Right renal cortex interstitium (tissue), 3 donors: ENCODE data around the gene CCDC88C. TPM values are rescaled to one million over a fixed set of nuclear protein-coding genes. Genes with fewer than 3 reads are reported as not detected.

Source experiments
- DNase-seq, 3 donors: peaks; one replicate each; pipeline ENCODE4 v3.0.0-alpha.2; 2013; ENCODE audit warnings: low read depth in 3 of 3, low spot score in 2 of 3
- polyA plus RNA-seq, 3 donors: library from polyadenylated mRNA; unstranded; fragments of 120-200 nt; gene quantifications; one replicate each; pipeline ENCODE4 v1.2.1, GENCODE V29; 2013; ENCODE audit not compliant: insufficient read length in 3 of 3

The CCDC88C gene
- polyA plus RNA-seq, 3 donors = 28.7 to 35.2 (median 31.2) TPM

DNA sequence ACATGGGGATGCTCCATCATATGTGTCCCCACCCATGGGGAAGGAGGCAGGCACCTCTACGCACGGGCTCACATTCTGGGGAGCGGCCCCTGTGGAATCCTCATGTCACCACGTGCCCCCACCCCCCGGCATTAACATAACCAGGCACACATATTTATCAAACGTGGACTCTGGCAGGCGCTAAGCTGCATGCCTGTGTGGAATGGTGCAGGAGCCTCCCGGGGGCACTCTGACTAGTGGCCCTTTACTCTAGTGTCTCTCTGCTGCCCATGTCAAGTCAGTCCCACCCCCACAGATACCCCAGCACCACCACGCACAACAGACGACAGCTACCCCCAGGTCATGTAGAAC is 66.1 kb downstream of the CCDC88C start:
- no peak for DNase-seq

- no peak for DNase-seq
These were observed 66.7 kb downstream of the CCDC88C start for GRCh38 chr14:91350813-91351511.

- DNase-seq = no peak
These were observed 67.2 kb downstream of the CCDC88C start for GRCh38 chr14:91350483-91350812.

- DNase-seq = no peak
These were observed 68.0 kb downstream of the CCDC88C start for GRCh38 chr14:91349481-91350074.

DNA sequence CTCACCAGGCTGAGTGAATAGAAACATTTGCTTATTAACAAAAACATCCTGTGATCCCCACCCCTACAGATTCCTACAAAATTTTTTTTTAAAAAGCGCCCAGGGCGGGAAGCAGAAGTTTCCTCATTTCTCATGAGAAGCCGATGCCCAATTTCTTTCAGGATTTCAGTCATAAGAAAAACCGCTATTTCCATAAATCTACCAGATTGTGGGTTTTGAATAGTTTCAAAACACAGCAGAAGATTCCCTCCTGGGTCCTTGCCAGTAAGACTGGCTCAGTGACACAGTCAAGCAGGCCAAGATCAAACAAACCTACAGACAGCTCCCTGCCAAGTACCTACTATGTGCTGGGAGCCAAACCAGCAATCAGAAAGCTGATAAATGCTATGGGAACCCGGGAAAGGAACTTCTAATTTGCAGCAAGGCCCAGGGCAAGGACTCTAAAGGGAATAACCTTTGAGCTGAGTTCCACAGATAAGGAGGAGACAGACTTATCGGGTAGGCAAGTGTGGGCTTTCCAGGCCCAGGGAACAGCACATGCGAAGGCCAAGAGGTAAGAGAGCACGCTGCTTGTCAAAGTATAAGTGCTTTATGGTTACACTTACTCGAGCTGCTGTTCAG is 68.7 kb downstream of the CCDC88C start:
- no peak for DNase-seq

- DNase-seq = no peak
These were observed 70.8 kb downstream of the CCDC88C start for GRCh38 chr14:91346838-91347173.

DNA sequence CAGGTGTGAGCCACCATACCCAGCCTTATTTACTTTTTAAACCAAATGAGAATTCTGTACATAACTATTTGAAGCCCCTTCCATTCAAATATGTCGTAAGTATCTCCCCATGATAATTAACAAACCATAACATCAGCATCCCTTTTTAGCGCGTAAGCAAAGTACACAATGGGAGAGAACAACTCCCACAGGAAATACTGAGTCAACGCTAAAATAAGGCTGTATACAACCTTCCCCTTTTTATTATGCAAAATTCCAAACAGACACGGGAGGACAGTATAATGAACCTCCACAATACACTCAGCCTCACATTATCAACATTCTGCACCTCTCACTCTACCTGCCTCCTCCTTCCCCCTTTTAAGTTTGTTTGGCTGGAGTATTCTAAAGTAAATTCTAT is 73.5 kb downstream of the CCDC88C start:
- no peak for DNase-seq

DNA sequence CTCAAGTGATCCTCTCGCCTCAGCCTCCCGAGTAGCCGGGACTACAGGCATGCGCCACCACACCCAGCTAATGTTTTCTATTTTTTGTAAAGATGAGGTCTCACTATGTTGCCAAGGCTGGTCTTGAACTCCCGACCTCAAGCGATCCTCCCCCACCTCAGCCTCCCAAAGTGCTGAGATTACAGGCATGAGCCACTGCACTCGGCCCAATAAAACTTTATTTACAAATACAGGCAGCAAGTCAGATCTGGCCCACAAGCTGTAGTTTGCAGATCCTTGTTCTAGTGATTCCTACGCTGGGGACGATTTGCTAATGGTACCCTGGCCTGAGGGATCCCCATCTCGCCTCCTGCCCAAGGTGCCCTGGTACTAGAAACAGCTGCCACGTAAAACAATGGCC is 74.6 kb downstream of the CCDC88C start:
- no peak for DNase-seq

DNA sequence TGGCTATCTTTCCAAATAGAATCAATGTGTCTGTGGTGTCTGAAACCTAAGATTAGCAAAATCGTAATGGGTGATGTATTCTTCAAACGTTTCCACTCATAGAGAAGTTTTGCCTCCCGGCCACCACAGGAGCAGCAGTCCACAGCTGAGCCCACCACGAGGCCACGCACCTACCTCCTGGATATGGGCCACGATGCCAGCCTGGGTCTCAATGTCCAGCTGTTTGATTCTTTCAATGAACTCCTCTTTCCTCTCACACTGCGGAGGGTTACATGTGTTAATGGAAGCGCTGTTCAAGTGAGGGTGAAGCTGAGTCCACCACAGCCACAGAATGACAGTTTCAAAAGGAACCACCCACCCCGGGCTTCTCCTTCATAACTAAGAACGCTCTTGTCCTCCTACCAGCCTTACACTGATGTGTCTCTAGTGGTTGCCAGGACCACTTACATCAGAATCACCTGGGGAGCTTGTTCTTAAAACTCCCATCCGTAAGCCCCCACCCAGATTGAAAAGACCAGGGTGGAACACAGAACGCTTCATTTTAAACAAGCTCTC is 75.3 kb downstream of the CCDC88C start:
- no peak for DNase-seq

GRCh38 chr14:91341751-91342154 is 75.9 kb downstream of the CCDC88C start:
- no peak for DNase-seq

GRCh38 chr14:91341334-91341733 is 76.3 kb downstream of the CCDC88C start:
- no peak for DNase-seq

DNA sequence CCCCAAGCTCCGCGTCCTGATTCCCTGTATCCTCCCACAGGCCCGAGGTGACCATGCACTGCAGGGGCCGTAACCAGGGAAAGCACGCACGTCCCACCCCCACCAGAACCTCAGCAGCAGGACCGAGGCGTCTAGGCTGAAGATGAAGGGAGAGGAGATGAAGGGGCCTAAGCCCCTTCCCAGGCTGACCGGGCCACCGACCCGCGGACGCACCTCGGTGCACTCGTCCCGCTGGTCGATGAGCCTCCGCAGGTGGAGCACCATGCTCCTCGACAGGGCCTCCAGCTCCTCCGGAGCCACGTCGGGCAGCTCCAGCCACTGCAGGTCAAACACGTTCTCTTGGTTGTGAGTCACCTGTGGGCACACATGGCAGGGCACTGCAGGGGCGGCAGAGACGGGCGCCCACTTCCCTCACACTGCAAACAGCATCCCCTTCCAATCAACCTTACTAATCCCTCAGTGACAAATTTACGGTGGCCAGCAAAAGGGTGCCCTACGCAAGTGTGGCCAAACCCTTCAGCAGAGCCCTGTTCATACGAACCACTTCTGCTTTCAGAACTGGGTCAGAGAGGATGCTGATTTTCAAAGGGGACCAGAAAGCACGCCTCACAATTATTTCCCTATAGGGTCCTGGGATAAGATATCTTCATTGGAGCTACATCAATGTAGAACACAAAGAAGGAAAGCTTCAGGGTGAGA is 77.8 kb downstream of the CCDC88C start:
- no peak for DNase-seq

DNA sequence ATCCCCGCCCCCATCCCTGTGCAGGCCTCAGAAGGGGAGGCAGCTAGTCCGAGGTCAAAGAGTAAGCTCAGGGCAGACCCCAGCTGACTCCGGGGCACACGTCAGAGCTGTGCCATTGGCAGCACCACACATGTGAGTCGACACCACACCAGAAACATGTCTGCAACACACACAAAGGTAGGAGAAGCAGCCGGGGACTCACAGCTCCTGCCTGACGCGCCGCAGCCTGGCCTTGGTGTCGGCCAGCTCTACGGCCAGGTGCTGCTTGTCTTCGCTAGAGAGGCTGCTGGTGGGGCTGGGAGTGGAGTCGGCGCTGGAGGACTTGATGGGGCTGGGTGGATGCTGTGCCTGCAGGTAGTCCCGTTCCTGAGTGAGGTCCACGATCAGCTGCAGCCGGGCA is 78.5 kb downstream of the CCDC88C start:
- DNase-seq = no peak

- DNase-seq = no peak
These were observed 79.2 kb downstream of the CCDC88C start for GRCh38 chr14:91338379-91338778.

- no peak for DNase-seq
These were observed 79.8 kb downstream of the CCDC88C start for GRCh38 chr14:91337699-91338335.

GRCh38 chr14:91336093-91336450 is 81.5 kb downstream of the CCDC88C start:
- no peak for DNase-seq

GRCh38 chr14:91335191-91336092 is 82.2 kb downstream of the CCDC88C start:
- no peak for DNase-seq

DNA sequence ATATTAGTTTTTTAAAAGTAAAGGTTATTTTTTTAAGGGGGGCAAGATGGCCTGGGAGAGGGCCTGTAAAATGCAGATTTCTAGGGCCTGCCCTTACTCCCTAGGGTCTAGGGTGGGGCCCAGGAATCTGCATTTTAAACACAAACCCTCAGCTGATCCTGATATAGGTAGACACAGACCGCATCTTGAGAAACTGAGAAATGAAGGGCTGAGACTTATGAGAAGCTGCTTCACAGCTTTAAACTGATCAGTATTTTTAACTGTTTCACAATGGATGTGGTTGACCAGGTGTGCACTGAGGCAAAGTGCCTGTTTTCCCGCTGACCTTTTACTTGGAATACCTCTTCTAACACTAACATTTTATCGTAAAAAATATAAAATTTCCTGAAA is 84.0 kb downstream of the CCDC88C start:
- no peak for DNase-seq

DNA sequence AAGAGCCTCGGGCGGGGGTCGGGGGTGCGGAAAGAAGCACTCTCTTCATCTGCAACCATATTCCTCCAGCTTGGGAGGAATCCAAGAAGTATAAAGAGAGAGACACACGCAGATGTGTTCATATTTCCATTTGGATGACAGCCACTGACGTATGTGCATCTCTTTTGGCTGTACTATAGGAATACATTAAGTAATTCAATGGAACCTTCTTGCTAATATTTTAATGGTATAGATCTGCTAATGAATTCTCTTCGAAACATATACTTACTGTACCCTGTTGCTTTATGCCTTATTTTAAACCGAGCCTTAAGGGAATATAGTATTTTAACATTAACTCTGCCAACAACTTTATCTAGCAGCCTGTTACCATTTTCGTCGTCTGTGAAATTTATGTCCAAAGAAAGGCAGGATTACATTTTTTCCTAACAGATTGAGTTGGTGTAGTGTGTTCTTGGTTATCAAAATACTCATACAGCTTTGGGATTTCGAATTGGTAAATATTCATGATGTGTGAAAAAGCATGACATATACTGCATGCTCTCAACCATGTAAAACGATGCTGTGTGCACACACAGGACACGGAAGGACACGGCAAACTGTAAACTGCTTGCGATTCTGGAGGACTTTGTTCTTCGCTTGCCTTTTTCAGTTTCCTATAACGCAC is 84.5 kb downstream of the CCDC88C start:
- no peak for DNase-seq
